ENCODE measurements around the gene MAP3K6.

MAP3K6 gene

GRCh38 chr1:27374362-27375086 is 7.8 kb upstream of the MAP3K6 start, which contains the start of gene FCN3:
FCN3 (minus strand) TSS chr1:27374824; CDS start chr1:27374818, 6 bp downstream.
- DNase-seq (ENCODE audit: extremely low read depth in 1 of 2, low read depth in 1 of 2) = no peak

GRCh38 chr1:27372808-27373690 is 6.3 kb upstream of the MAP3K6 start:
- DNase-seq (ENCODE audit: extremely low read depth in 1 of 2, low read depth in 1 of 2) = no peak

- no peak for DNase-seq (ENCODE audit: extremely low read depth in 1 of 2, low read depth in 1 of 2)
Measured at GRCh38 chr1:27372022-27372807, 5.5 kb upstream of the MAP3K6 start.

GRCh38 chr1:27368869-27369582 is 2.3 kb upstream of the MAP3K6 start:
- no peak for DNase-seq (ENCODE audit: extremely low read depth in 1 of 2, low read depth in 1 of 2)

GRCh38 chr1:27367160-27367650 is 444 bp upstream of the MAP3K6 start:
- DNase-seq (ENCODE audit: extremely low read depth in 1 of 2, low read depth in 1 of 2) = no peak

- peak in 1 of 2 donors; percentile 54 for DNase-seq (ENCODE audit: extremely low read depth in 1 of 2, low read depth in 1 of 2)
Measured at GRCh38 chr1:27366113-27366410, 699 bp downstream of the MAP3K6 start.

- peak in 1 of 2 donors; percentile 66 for DNase-seq (ENCODE audit: extremely low read depth in 1 of 2, low read depth in 1 of 2)
Measured at GRCh38 chr1:27365372-27366112, 1.2 kb downstream of the MAP3K6 start.

- no peak for DNase-seq (ENCODE audit: extremely low read depth in 1 of 2, low read depth in 1 of 2)
Measured at GRCh38 chr1:27364696-27365371, 1.9 kb downstream of the MAP3K6 start.

- no peak for DNase-seq (ENCODE audit: extremely low read depth in 1 of 2, low read depth in 1 of 2)
Measured at GRCh38 chr1:27363766-27364695, 2.7 kb downstream of the MAP3K6 start.

GRCh38 chr1:27361553-27361952 is 5.2 kb downstream of the MAP3K6 start:
- DNase-seq (ENCODE audit: extremely low read depth in 1 of 2, low read depth in 1 of 2) = no peak

GRCh38 chr1:27361044-27361402 is 5.7 kb downstream of the MAP3K6 start:
- DNase-seq (ENCODE audit: extremely low read depth in 1 of 2, low read depth in 1 of 2) = no peak

GRCh38 chr1:27360159-27361043 is 6.4 kb downstream of the MAP3K6 start:
- peak in 1 of 2 donors; percentile 42 for DNase-seq (ENCODE audit: extremely low read depth in 1 of 2, low read depth in 1 of 2)

GRCh38 chr1:27359822-27360158 is 7.0 kb downstream of the MAP3K6 start:
- DNase-seq (ENCODE audit: extremely low read depth in 1 of 2, low read depth in 1 of 2) = no peak

GRCh38 chr1:27358928-27359313 is 7.8 kb downstream of the MAP3K6 start:
- no peak for DNase-seq (ENCODE audit: extremely low read depth in 1 of 2, low read depth in 1 of 2)

- no peak for DNase-seq (ENCODE audit: extremely low read depth in 1 of 2, low read depth in 1 of 2)
Measured at GRCh38 chr1:27358038-27358927, 8.5 kb downstream of the MAP3K6 start.

- peak; percentile 48 to 74 for DNase-seq (ENCODE audit: extremely low read depth in 1 of 2, low read depth in 1 of 2)
Measured at GRCh38 chr1:27357281-27358037, 9.3 kb downstream of the MAP3K6 start.
